Daoy (cell line): ENCODE data around the gene FGFR2. TPM values are rescaled to one million over a fixed set of nuclear protein-coding genes. Genes with fewer than 3 reads are reported as not detected.

Source experiments
- DNase-seq: peaks from one replicate; pipeline ENCODE4 v3.0.0-alpha.2; 2015; ENCODE audit warnings: low read depth
- total RNA-seq: library from RNA; depleted of rRNA; stranded (reverse); fragments of >200 nt; shearing (Covaris generic); gene quantifications from 2 replicates; pipeline ENCODE4 v1.2.3, GENCODE V29; 2014

The FGFR2 gene
- total RNA-seq, 1 experiment from 2014 or later = 1.9 TPM

DNA sequence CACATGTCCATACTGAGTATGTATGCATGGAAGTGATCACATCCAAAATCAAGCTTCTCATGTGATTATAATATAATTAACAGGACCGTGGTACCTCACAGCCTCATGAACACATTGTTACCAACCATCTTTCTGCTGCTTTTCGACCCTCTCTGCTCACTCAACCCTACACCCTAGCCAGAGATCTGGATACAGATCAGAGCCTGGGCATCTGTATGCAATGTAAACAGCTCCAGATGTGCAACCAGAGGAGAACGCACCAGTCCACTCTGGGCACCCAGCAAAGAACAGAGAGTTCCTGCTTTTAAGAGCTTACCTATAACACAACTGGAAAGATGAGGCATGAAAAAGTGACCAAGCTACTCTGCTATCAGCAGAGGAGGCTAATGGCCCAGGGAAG lies 145.1 kb downstream of the FGFR2 start:
- no peak for DNase-seq

DNA sequence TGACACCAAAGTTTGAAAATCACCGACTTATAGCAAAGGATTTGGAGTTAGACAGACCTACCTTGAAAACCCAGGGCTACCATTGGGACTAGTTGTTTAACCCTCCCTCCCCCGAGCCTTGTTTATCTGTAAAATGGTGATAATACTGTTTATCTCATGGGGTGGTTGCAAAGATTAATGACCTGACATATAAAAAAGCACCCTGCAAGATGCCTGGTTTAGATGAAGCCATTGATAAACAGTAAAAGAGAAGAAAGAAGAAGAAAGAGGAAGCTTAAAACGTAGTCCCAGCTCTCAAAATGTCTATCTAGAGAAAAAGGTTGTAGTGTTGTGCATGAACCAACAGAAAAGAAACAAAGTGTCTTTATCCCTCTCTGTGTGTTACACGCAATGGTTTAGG lies 145.7 kb downstream of the FGFR2 start:
- no peak for DNase-seq

DNA sequence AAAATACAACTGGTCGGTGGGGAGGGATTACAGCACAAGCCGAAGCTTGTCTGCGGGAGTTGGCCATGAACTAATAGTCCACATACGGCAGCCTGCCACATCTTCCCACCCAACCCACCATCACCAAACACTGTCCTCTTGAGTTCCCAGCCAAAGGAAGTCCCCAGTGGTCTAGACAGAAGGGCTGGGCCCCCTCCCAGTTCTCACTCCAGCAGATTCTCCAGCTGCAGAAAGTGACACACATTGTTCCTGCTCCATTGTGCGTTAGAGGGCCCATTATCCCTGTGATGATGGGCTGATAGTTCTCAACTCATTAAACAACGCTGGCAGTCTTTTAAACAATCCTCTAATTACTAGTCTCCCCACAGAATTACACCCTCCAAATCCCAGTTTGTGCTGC lies 148.0 kb downstream of the FGFR2 start:
- no peak for DNase-seq

DNA sequence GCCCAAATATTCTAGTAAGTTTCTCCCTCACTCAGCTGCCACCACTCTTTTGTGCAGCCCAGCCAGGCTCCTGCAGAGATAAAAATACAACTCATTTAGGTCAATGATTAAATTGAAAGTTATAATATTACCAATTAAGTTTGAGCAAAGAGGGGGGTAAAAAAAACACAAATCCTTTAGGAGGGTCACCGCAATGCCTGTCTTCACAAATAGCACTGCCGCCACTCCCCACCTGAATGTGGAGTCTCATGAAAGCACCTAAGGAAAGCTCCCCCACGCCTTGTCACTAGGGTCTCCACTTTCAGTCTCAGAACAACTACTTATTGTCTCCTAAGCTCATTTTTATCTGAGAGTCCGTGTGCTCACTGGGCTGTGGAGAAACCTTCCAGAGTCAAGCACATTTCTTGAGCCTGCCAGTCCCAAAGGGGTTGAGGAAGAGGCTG lies 148.7 kb downstream of the FGFR2 start:
- no peak for DNase-seq

DNA sequence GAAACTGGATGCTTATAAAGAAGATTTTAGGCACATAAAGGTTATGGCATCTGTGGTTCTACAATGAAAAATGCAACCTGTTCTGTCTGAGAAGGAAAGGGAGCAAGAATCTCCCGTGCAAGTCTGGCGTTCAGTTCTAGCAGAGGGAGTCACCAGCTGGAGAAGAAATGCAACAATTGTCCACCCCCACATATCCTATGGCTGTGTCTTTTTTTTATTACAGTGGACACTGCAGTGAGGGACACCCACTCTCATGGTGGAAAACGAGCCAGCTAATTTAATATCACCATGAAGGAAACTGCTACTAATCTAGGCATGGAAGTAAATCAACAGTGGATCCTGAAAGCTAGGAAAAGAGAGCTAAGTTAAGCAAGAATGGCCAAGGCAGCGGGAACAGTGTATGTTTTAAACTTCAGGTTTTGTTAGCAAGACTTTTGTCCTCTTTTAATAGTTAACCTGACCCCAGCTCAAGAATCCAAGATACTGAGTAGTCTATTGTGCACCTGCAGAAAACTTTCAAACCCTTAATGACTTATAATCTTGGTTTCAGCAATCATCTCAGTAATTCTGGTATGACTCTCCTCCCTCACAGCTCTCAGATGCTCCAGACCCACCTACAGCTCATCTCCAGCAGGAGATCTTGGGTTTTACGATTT lies 149.3 kb downstream of the FGFR2 start:
- no peak for DNase-seq

DNA sequence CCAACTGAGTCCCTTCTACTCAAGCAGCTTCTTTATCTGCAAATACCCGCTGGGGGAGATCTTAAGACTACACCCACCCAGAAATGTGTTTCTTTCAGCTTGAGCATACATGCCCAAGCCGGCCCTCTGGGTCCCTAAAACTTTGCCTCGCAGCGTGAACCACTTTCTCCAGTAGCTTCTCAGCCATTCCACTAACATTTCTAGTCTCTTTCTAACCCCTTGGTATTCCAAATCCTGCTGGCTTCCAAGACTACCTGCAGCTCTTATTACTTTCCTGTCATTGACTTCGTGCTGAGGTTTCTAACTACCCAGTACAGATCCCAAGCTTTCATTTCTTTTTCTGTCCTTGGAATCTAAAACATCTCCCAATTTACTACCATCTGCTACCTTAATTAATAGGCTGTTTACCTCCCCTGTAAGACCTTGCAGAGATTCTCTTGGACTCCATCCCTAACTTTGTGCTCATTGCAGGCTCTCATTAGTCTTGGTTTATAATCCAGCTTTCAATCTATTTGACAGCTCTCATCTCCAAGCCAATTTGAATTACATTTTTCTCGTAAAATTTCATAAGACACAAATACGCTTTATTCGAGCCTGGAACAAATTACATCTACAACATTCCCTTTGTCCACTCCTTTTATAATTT lies 153.6 kb downstream of the FGFR2 start:
- no peak for DNase-seq

DNA sequence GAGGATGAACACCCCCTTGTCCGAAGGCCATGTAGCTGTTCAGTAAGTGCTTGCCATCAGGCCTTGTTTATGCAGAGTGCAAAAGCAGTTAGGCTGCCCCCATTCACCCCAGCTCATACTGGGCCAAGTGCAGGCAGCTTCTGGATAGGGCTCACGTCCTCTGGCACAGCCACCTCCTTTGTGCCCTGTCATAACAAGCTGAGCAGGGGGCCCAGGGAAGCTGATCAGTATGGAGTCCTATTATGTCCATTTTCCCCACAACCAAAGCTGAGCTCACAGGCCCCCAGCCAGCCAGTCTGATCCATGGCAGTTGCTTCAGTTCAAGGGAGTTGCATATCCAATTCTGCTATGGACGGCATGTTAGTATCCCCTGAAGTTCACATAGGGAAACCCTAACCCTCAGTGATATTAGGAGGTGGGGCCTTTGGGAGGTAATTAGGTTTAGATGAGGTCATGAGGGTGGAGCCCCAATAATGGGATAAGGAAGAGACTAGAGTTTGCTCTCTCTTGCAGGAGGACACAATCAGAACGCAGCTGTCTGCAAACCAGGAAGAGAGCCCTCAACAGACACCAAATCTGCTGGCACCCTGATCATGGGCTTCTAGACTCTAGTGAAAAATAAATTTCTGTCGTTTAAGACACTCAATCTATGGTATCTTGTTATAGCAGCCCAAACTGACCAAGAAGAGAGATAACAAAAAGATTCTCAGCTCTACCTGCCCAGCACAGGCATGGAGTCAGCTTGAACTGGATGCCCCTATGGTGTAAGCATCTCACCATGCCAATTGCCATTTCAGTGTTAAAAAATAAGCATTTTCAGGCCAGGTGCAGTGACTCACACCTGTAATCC lies 155.9 kb downstream of the FGFR2 start:
- no peak for DNase-seq

DNA sequence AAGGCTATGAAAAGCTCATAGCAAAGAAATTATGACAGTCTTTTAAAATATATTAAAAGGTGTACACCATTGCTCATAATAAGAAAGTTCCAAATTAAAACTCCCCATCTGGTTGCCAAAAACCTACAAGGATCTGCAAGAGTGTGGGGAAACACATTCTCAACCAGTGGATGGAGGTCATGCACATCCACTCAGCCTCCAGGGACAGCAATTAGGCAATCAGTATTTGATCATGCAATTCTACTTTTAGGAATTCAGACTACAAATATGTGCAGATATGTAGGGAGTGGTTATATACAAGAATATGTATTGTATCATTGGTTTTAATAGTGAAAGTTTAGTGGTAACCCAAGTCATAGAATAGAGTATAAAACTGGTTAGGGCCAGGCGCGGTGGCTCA lies 157.8 kb downstream of the FGFR2 start:
- no peak for DNase-seq

DNA sequence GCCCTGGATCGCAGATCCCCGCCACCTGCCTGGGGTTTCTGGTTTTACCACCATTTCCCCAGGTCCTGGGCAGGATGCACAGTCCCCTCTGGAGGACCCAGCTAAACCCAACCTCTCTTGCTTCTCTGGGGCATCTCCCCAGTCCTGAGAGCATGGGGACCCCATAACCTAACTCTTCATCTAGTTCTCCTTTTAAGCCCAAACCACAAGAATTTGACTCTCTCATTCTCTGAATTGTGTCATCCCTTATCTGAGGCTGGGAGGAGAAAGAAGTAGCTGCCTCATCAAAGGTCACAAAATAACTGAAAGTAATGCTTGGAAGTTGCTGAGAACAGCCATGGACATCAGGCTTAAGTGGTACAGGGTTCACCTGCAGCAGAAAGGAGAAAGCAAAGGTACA lies 159.9 kb downstream of the FGFR2 start:
- DNase-seq = no peak

DNA sequence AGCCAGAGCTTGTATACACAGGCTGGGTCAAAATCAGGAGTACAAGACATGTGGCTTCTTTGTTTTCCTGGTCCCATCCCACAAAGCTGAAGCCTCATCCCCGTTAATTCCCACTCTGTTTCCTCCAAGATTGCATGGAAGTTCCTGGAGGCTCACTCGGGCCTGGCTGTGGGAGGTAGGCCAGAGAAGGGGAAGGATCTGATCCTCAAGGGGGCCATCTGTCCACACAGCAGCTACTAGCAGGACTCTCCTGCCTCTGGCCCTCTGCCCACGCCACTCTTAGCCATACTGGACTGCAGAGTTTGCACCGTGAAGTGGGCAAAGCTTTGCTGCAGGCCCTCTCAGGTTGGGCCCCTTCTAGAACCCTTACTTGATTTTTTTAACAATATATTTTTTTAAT lies 160.6 kb downstream of the FGFR2 start:
- no peak for DNase-seq

DNA sequence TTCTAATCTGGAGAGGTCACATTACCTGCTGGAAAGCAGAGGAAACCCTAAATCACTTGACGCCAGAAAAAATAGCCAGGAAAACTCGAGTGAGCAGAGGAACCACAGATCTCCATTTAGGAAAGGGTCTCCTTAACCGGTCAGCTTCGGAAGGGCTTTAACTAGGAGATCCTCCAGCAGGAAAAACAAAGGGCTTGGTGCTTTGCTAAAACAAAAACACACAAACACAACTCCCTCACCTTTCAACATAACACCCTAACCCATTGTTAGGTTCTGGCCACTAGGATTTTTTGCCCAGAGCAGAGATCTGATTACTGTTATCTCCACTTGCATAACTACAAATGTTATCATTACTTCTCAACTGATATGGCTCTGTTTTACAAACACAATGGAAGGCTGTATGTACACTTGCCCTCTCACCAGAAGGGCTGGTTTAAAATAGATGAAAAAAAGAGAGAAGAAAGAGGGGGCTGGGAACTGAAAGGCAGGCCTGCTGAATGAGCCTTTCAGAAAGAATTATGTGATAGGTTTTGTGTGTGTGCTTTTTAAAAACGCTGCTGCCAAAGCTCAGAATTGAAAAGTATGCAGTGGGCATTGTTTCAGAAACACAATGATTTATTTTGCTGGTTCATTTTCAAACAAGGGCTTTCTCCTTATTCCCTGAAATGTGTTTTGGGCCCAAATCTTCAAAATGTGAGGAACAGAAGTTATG lies 161.5 kb downstream of the FGFR2 start:
- no peak for DNase-seq

DNA sequence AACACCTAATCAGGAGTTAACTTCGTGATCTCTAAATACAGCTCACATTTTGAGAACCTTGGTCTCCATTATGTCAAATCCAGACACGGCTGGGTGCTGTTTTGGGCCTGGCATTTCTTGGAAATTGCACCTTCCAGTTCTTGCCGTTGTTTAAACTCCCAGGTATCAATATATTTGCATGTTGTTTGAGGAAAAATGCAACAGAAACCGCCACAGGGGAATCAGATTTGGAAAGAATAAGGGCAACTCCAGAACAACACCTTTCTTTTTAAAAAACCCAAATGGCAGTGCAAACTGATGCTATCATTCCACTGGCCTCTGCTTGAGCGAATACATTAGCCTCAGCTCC lies 162.0 kb downstream of the FGFR2 start:
- no peak for DNase-seq

DNA sequence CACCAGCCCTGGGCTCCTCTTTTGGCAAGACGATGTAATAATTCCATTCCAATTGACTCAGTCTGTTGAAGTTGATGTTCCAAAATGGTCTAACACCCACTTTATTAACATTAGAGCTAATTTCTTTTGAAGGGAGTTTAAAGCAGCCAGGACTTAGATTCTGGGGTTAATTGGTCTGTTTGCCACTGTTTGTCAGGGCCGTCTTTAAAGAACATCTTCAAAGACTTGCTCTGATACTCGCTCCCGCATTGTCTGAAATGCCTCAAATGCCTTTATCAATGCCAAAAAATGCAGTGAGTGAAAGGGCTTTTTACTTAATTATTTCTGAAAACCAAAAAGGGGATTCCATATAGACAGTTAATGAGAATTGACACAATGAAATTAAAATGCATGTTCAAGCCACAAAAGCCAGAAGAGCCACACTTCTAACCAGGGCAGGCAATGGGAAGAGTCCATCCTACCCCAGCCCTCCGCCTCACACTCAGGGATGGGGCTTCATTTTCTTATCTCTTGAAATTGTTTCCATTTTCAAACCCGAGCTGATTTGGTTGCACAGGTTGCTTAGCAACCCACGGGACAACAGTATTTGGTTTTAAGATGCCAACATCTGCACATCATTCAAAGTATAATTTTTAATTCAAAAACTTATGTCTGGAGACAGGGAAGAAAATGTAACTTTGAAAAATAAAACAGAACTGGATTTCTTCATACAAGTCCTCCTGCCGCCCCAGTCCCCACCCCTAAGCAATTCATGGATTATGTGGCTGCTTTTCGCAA lies 163.0 kb downstream of the FGFR2 start:
- no peak for DNase-seq

DNA sequence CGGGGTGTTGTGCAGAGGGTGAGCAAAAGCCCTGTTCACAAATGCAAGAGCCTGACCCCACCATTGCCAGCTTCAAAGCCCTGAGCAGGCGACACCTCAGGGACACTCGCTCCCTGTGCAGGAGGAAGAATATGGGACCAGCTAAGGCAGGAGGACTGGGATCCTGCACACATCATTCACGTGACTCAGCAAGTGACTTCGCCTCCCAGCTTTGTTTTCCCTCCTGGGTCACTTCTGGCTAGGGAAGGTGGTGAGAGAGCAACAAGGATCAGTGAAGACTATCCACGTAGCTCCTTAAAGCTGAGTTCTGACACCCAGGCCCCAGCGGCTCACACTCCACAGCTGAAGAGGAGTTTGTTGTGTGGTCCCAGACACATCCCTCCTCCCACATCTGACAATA lies 164.3 kb downstream of the FGFR2 start:
- DNase-seq = no peak

DNA sequence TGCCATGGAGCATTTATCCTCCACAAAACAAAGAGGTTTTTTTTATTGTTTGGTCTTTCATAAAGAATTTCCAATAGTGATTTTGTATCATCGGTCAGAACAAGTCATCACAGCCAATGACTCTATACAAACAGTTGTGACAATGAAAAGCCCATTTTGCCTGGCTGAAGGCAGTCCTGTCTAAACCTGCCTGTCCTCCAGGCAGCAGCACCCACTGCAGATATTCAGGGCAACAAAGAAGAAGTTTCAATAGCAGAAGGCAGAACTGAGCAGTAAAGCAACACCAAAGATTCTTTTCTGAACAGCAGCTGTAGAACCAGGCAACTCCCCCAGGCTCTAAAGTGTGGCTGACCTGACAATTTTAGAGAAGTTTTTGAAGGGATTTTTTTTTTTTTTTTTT lies 169.4 kb downstream of the FGFR2 start:
- no peak for DNase-seq
